ENCODE data around the gene FBXO33. TPM values are rescaled to one million over a fixed set of nuclear protein-coding genes. Genes with fewer than 3 reads are reported as not detected.

FBXO33 gene, protein sequence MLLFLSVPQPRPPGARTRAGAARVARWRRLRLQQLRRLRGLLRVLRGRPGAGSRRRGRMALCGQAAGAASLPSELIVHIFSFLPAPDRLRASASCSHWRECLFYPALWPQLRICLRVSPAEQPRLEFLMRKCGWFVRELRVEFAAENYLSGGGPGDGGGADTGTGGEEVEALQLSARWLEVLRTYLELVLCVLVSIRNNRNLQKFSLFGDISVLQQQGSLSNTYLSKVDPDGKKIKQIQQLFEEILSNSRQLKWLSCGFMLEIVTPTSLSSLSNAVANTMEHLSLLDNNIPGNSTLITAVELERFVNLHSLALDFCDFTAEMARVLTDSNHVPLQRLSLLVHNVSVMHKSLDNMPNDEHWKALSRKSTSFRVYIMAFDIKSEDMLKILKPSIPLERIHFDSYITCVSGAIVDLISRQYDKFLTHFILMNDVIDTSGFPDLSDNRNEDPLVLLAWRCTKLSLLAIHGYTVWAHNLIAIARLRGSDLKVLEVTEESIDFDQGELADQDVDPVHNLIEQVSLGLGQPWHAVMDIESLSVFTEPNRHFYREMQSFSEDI
- total RNA-seq = 11.8 and 18.7 TPM in 2 replicates

DNA sequence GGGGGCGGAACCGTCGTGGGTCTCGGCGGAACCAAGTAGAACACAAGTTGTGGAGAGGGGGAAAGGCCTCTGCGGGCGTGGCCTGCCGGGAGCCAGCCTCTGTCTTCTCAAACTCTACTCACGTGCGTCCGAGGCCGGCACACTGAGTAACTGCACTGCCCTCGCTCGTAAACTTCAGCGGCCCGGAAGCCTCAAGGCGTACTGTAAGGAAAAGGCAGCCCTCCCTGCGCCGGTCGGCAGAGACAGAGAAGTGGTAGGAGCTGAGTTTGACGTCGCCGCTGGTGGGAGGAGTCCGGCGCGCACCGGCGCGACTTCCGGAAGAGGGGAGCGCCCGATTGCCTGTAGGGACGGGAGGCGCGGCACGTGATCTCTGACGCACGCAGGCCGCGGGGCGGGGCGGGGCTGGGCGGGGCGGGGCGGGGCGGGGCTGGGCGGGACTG is at the start of gene FBXO33:
FBXO33 (minus strand) TSS at position 255 of the 440 bp plus-strand sequence. CDS start 271 bp downstream, outside the sequence.
- DNase-seq (ENCODE audit: low read depth in 2 of 2) = peak; percentile 98

- no peak for DNase-seq (ENCODE audit: low read depth in 2 of 2)
Observed at GRCh38 chr14:39474416-39474911, 42.2 kb upstream of the FBXO33 start.

GRCh38 chr14:39472078-39472477 is 39.8 kb upstream of the FBXO33 start:
- DNase-seq (ENCODE audit: low read depth in 2 of 2) = no peak

- DNase-seq (ENCODE audit: low read depth in 2 of 2) = peak; percentile 19 to 40
Observed at GRCh38 chr14:39469094-39469710, 37.0 kb upstream of the FBXO33 start.

GRCh38 chr14:39467889-39468524 is 35.8 kb upstream of the FBXO33 start:
- DNase-seq (ENCODE audit: low read depth in 2 of 2) = peak; percentile 36 to 43

DNA sequence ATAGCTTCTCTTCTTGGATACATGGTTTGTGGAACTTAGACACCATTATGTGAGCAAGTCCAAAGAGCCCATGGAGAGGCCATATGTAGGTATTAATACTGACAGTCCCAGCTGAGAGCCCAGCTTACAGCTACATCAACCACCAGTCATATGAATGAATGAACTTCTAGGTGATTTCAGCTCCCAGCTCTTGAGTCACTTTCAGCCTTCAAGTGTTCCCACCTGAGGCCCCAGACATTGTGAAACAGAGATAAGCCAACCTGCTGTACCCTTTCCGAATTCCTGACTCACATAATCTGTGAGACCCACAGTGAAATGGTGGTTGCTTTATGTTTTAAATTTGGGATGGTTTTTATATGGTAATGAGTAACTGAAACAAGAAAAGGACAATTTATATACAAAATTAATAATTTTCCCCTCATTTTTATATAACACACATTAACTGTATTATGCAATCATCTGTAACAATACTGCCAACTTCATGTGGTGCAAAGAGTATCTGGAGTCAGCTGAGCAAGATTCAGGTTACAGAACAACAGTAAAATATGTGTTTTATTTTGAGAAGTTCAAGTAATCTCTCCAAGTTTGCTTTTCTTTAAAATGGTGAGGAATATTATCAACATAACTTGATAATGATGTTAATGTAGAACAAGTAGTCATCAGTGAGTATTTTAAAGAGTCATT is 27.7 kb upstream of the FBXO33 start:
- DNase-seq (ENCODE audit: low read depth in 2 of 2) = no peak

- no peak for DNase-seq (ENCODE audit: low read depth in 2 of 2)
Observed at GRCh38 chr14:39456702-39457250, 24.5 kb upstream of the FBXO33 start.

DNA sequence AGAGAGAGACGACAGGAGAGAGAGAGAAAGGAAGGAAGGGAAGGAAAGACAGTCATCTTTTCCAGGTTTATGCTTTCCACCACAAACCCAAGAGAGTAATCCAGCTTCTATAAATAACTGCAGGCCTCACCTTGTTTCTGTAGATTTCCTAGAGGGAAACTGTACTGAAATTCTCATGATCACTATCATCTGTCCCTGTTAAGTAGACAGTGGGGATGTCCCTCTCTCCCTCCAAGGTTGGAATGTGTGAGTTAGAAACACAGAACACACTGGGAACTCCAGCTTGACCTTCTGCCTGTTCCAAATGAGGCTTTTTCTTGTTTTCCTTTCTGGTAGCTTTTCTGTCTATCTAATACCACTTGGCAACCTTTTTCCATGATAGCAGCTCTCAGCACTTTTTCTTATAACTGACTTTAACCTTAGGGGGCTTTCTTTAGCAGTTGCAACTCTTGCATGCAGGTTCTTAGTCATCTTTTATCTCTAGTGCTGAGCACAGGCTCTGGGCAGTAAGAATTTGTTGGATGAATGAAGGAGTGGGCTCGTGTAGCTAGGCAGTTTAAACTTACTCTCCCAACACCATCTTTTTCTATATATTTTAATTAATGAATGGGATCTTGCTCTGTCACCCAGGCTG is 22.8 kb upstream of the FBXO33 start:
- DNase-seq (ENCODE audit: low read depth in 2 of 2) = no peak

DNA sequence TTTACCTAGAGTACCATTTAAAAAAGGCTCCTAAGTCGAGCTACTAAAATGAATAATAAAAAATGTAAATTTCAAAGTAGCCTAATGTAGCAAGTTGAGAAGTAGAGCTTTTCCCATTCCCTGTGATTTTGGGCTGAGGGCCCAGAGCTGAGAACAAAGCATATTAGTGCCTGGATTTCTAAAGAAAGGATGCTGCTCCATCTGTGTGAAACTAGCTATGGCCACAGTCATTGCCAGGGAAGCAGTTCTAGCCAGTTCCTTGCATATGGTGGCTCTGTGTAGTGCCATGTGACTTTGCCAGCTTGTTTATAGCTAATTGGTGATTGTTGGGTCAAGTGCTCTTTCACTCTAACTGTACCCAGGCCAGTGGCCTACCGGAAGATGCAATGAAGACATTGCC is 20.4 kb upstream of the FBXO33 start:
- DNase-seq (ENCODE audit: low read depth in 2 of 2) = no peak

GRCh38 chr14:39451811-39452210 is 19.6 kb upstream of the FBXO33 start:
- no peak for DNase-seq (ENCODE audit: low read depth in 2 of 2)

GRCh38 chr14:39447175-39447661 is 15.0 kb upstream of the FBXO33 start:
- DNase-seq (ENCODE audit: low read depth in 2 of 2) = no peak

- no peak for DNase-seq (ENCODE audit: low read depth in 2 of 2)
Observed at GRCh38 chr14:39446131-39446744, 14.0 kb upstream of the FBXO33 start.

DNA sequence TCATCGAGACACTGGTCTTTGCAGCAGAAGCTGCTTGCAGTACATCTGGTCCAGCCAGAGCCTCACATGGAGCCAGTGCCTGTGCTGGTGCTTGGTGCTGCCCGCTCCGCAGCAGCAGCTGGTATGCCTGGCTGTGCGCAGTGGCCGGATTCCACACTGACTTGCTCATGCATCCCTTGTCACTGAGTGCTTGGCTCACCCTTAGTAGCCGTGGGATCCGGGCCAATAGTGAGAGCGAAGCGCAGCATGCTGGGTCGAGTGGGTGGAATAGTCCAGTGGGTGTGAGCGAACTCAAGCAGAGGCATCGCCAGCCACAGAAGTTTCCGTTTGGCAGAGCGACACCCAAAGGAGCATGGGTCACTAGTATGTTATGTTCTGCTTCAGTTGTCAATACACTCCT is 10.1 kb upstream of the FBXO33 start:
- no peak for DNase-seq (ENCODE audit: low read depth in 2 of 2)

GRCh38 chr14:39441805-39442204 is 9.6 kb upstream of the FBXO33 start:
- no peak for DNase-seq (ENCODE audit: low read depth in 2 of 2)

- DNase-seq (ENCODE audit: low read depth in 2 of 2) = no peak
Observed at GRCh38 chr14:39440975-39441374, 8.7 kb upstream of the FBXO33 start.

DNA sequence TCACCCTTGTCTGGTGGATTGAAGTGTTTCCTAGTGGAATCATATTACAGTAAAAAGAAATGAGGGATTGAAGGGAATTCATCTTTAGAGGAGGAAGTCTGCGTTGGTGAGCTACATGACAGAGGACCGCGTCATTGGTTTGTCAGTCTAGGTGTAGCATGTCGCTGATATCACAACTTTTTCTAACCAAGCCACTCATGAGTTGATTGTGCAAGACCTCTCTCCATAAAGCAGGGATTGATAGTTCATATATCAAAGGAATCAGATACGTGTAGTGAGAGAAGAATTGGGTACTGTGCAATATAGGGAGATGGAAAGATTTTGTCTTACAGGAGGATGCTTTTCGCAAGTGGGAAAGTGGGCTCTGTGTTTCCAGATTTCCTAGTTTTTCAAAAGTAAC is 3.0 kb upstream of the FBXO33 start:
- DNase-seq (ENCODE audit: low read depth in 2 of 2) = no peak

- peak in 1 of 2 donors; percentile 10 for DNase-seq (ENCODE audit: low read depth in 2 of 2)
Observed at GRCh38 chr14:39434401-39434800, 2.2 kb upstream of the FBXO33 start.

DNA sequence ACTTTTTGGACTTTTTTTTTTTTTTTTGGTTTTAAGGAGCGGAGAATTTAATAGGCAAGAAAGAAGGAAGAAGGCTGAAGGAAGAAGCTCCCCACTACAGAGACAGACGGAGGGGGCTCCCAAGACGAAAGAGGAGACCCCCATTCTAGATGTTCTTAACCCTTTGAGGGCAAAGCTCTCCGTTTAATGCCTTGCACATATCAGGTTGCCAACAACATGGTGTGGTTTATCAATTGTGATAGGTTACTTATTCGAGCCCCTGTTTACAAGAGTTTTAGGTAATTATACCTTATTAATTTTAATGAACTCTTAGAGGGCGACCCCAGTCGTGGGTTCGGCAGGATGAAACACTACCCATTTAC is 1.2 kb upstream of the FBXO33 start:
- no peak for DNase-seq (ENCODE audit: low read depth in 2 of 2)

GRCh38 chr14:39432619-39433451 is 602 bp upstream of the FBXO33 start:
- peak; percentile 80 to 90 for DNase-seq (ENCODE audit: low read depth in 2 of 2)

Data from lung microvascular endothelial cell (primary cell).